Activated naive CD8-positive, alpha-beta T cell treated with anti-CD3 and anti-CD28 coated beads, Interleukin-2, amount 50 U/mL, for 16 hours (primary cell): ENCODE measurements around the gene PARD3B.

ENCODE experiments used
- DNase-seq: peaks from one replicate; pipeline ENCODE4 v3.0.0-alpha.2; 2020; ENCODE audit warnings: low read depth, low spot score

Gene PARD3B

DNA sequence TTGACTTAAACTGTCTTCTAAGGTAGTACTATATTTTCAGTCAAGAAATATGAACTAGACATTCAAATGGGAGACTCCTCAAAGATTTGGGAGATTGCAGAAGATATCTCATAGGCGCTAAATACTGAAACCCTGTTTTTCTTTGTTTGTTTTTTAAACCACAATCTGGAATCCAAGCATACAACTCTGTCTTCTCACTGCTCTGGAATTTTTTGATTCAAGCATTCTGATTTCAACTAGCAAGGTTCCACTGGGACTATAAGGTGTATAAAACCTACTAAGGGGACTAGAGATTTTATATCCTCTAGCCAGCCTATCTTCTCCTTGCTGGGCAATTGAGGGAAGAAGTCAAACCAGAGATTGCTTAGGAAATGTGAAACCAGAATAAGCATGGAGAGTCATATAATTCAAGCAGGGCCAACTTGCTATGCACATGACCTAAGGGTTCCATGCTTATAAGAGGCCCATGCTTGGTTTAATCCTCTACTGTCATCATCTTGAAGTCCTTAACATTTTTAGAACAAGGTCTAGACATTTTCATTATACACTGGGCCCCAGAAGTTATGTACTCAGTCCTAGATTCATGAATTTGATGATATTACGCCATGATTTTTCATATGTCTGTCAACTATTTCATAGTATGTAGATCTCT lies 405.5 kb downstream of the PARD3B start:
- no peak for DNase-seq

DNA sequence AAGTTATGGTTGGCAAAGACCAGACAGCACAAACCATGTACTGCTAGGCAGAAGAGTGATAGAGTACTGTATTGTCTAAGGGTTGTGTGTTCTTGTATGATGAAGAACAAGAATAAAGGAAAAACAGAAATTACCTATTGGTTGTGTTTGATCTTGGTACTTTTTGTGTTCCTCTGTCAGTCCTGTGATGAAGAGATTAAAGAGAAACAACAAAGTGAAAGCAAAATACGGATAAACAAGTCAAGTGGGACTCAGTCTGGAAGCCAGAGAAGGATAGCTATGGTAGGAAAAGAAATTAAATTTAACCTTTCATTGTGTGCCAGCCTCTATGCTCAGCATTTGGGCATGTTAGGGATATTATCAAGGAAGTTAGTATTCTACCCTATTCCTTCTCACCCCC lies 413.1 kb downstream of the PARD3B start:
- DNase-seq = no peak

DNA sequence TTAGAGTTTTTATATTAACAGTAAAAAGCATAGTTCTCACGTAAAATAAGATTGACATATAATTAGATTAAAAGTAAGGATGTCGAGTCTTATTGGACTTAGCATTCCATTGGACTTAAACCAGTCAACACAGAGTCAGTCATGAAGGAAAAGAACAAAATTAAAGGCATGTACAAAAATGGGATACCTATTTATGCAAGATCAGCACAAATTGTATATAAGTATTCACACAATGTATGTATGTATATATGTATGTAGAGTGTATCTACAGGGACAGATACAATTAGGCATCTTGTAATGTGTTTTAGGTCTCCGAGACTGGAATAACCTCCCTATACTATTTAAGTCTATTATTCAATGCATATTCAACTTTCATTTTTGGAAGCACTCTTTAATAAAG lies 419.1 kb downstream of the PARD3B start:
- no peak for DNase-seq

DNA sequence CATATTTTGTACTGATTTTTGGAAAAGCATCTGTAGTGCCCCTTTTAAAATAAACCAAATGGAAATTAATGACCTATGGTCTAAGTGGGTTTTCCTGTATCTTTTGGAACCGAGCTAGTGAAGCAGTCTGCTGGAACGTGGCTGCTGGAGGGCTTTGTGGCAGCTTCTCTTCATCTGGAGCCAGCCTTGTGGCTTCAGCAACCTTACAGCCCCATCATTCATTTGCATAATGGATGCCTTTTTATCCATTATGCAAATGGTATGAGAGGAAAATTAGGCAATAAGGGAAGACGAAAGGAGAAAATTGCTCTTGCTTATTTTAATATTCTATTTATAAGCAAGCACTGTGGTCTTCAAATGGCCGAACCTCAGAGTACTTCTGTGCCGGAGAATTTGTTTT lies 421.0 kb downstream of the PARD3B start:
- DNase-seq = no peak

DNA sequence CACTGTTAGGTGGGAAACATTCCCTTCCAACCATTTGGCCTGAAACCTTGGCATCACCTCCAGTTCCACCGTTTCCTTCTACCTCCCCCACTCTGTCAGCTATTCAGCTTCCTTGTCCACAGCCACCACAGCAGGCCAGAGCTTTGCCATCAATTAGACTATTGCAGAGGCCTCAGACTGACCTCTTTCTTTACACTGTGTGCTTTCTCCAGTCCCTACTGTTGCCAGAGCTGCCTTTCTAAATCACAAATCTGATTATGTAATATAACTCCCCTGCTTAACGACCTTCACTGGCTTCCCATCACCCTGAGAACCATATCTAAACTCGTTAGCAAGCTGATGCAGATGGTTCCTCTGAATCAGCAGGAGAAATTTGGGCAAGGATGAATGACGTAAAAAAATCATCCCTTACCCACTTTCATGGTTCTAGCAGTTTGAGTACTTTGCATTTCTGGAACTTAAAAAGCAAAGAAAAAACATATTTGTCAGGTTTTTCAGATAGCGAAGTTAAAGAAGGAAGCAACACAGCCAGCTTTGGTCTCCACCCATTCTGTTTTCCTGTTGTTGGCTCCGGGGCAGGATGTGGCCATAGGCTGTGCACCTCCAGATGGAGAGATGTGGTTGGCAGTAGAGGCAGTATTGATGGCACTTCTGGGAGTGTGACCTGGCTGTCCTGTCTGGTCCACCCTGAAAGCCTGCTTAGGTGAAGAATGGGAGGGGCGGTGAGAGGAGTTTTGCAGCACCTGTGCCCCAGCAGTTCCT lies 422.1 kb downstream of the PARD3B start:
- DNase-seq = no peak

DNA sequence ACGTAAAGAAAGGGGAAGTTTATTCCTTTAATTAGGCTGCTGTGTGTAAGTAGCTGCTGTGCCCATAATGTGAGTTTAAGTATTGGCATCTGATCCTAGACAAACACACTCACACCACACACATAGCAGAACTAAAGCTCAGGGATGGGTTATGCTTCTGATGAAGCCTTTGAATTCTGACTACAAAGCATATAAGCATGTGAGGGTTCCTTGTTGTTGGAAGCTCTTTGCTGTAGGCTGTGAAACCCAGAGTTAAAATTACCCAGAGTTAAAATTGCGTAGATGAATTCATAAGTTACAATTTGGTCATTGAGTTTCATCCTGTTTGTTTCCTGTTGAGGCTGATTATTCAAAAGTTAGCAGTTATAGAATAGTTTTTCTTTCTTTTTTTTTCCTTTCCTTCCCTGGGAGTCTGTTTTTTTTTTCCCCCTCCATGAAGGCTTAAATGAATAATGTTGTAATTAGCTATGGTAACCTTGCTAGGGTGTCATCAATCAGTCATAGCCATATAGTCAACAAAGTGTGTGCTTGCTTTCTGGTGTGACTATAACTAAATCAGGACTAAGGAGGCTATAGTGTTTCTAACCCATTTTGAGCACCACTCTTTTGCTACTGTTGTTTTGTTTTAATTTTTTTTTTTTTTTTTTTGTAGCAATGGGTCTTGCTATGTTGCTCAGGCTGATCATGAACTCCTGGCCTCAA lies 426.1 kb downstream of the PARD3B start:
- DNase-seq = no peak

DNA sequence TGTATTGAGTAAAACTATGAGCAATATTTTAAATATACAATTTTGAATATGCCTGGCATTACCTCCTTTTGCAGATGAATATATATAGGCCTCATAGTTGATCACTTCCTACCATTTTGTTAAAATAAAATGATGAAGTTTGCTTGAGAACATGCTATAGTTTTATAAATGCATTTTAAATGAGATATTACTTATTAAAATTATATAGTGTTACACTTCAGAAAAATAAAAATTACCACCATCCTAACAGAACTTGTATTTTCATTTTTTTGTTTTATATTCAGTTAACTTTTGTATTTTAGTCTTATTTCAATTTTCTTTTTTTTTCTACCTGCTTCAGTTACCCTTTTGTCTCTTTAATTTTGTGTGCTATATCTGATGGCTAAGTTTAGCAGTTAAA lies 426.9 kb downstream of the PARD3B start:
- no peak for DNase-seq

DNA sequence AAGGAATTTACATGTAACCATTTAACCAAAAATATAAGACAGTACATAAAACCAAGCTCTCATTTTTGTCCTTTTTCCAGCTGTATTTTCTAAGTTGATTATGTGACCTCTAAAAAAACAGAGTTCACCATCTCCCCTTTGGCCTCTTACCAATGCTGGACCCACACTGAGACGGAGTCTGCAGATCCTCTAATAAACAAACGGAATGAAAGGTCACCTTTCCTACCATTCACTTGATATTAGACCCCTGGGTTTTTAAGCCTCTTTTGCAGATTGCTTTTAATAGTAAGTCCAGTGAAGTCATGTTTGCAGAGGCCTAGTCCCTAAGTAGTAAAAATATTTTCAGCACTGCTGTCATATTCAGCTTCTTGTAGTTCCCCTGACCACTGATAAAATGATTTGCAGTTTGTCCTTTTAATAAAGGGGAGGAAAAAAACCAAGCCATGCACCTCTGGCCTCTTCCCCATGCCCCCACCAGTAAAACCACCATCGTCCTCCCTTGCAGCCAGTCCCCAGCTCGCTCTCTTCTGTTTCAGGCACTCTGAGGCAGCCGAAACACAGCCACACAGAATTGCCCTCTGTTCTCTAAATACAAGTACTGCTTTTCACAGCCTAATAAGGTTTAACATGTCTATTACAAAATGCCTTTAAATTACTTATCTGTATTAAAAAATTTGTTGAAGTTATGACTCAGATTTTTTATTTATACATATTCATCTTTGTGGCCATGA lies 427.5 kb downstream of the PARD3B start:
- no peak for DNase-seq

DNA sequence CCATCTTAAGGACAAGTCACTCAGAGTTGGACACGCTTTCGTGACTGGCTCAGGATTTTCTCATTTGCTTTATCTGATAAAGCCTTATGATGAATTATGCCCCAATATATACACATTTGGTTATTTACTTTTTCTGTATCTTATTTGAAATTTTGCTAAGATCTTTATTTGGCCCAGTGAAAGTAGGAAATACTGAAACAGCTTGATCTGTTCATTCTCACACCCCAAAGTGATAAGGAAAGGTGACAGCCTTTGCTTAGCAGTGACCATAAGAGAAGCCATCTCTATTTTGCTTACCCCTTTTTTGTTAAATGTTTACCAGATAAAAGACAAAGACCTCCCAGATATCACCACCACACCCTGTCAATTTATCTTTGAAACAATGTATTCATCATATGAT lies 428.3 kb downstream of the PARD3B start:
- no peak for DNase-seq

DNA sequence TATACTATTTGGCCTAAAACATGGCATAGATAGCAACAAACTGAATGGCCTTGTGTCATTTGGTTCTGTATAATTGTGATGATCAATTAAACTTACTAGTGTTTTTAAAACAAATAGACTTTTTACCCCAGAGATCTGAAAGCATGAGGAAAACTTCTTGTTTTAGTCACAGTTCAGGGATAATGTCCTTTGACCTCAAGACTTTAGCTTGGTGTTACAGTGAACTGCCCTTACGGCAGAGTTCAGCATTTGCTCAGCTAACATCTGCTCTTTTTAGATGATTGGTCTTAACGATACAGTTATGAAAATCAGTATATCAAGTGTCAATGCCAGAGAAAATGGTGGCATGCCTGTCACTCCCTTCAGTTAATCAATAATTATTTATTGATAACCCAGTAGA lies 429.2 kb downstream of the PARD3B start:
- no peak for DNase-seq

DNA sequence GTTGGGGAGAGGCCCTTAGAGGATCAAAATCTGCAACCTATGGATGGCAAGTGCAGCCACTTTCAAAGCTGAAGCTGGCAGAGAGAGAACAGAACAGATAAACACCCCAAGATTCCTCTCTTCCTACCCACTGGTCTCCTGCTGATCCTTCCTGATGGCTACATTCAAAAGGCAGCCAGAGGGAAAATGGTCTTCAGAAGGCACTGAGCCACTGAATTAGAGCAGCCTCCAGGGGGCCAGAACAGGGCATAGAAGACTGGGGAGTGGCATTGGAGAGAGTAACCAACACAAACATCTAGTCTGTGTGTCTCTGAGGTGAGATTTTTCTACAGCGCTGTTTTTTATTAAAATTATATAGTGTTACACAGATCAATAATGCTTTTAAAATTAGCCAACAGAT lies 432.6 kb downstream of the PARD3B start:
- DNase-seq = no peak

DNA sequence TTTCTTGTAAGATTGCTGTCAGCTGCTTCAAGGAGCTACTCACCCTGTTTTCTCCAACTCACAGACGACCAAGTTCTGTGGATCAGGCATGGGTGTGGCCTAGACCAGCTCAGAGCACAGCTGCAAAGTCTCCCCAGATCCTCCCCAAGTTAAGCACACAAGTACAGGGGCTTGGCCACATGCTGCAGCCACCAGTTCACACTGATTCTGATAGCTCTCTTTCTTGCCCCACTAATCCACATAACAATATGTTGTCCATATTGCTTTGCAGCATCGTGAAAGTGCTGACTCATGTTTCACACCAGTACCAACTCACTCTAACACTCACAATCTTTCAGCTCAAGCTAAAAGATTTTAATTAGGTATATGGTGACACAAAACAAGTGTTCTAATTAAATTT lies 437.0 kb downstream of the PARD3B start:
- no peak for DNase-seq

DNA sequence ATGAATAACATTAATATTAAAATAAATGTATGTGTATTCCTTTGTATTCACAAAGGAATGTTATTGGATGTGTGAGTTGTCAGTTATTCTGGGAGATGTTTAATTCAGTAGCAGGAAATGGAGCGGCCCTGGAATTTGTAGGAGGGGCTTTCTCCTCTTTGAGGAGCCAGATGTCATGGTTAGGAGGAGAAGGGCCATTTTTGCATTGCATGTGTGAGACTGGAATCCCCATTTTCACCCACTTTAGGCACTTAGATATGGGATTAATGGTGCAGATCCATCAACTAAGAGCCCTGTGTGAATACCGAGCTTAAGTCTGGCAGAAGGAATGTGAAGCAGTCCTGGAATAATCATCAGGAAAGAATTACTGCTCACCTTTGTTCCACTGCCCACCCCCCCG lies 439.2 kb downstream of the PARD3B start:
- no peak for DNase-seq

DNA sequence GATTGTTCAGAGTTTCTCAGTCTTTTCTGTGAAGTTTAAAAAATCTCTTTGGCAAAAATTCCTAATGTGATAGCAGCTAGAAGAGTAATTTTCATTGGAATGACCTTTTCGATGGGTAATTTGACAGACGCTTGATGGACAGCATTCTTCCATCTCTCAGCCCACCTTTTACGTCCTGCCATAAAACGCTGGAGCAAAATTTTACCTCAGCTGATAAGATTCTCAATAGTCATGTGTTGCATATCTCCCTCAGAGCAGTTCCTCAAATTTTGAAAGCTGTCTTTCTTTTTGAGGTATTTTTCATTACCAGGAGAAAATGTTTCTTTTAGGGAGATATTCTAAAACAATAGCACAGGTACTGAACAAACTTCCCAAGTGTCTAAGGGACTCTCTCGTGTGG lies 441.4 kb downstream of the PARD3B start:
- DNase-seq = no peak

DNA sequence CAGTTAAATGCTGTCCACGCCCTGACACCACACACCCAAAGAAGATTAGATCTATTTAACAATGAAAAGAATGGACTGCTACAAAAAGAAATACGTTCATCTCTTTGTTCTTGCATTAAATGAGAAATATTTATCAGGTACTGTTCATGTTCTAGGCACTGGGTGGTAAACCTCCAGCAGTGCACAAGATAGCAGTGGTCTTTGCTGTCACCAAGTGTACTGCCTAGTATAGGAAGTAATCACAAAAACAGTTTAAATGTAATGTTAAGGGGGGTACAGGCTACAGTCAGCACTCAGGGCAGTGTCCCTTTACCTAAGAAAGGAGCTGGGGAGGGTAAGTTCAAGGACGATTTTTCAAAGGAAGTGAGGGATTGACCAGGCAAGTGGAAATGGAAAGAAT lies 443.6 kb downstream of the PARD3B start:
- no peak for DNase-seq

DNA sequence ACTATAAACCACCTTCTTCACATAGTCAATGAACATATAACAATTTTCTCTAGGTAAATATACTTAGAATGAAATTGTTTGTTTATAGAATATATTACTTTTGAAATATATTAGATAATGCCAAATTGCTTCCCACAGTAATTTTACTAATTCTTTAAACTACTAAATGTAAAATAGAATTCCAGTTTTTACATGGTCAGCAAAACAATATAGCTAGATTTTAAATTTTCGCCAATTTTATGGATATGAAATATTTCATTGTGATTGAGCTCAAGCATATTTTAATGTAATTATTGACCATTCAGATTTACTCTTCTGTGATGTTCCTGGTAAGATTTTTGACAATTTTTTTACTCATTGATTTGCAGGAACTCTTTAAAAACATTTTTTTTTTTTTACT lies 444.6 kb downstream of the PARD3B start:
- no peak for DNase-seq

DNA sequence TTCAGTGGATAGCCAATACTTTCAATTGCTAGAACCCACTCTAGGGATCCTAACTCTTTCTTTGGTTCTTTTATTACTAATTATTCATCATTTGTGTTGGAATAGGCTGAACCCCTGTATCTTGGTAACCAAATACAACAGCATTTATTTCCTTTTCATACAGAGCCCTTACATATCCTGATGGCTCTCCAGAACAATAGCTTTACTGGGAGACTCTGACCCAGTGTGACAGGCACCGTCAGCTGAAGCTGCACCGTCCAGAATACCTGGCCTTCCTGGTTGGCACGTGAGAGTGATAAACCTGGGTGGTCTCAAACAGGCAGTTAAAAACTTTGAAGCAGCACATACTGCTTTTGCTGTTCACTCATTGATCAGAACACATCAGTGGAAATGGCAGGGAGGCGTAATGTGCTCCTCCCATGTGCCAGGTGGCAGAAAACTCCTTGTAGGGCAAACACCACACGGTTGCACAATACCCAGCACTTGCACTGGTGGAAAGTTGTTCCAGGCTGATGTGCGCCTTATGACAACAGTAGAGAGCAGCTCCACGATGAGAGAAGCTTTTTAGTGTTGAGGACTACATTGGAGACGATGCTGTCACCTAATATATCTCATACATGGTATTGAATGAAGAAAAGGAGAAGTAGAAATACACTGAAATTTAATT lies 456.2 kb downstream of the PARD3B start:
- DNase-seq = no peak

DNA sequence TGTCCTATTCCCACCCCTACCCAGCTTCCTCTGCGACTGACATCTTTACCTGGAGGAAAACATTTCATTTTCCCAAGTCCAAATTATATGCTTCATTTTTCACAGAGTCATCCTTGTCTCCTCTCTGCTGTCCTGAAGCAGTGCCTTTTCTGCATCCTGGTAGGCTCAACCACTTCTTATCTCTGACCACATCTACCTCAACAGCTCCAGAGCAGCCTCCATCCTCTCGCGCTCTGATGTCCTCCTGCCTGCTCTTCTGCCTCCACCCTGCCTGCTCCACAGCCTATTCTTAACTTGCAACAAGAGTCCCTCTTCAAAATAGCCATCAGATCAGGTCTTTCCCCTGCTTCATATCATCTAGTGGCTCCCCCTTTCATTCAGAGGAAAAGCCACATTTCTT lies 457.1 kb downstream of the PARD3B start:
- DNase-seq = no peak

DNA sequence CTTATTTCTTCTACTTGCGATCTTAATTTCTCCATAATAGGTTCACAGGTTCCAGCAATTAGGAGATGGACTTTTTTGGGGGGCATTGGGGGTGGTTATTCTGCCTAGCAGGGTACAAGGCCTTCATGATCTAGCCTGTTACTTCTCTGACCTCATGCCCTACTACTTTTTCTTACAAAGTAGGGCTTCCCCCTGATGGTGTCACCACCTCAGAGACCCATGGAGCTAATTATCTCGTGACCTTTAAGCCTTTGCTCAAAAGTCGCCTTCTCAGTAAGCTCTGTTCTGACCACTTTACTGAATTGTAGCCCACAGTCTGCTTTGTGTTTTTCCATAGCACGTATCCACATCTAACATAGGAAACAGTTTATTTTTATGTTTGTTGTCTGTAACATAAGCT lies 458.0 kb downstream of the PARD3B start:
- DNase-seq = no peak

DNA sequence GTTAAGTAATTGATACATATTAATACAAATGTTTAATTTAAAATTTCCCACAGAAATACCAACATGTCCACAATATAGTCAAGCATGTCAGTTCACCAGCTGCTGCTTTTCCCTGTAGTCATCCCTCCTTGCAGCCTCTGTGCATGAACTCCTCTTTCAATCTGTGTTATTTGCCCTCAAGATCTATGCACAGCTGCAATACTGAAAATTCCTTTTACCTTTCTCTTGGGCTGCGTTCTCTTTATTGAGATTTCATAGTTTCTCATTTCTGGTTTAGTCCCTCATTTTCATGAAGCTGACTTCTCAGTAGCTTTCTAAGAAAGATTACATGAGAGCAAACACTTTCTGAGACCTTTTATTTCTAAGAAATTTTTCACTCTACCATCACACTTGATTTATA lies 464.9 kb downstream of the PARD3B start:
- DNase-seq = no peak

DNA sequence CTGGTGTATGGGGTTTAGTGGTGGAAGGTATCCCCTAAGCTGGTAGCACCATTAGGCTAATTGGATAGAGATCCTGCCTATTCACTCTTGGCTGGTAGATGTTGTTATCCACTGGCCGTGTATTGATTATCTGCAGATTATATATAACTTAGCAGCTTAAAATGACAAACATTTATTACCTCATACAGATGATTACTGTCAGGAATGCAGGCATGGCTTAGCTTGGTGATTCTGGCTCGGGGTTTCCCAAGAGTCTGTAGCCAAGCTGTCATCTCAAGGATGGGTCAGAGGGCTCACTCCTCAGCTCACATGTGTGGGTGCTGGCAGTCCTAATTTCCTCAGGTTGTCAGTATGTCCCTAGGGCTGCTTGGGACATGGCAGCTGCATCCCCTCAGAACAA lies 465.8 kb downstream of the PARD3B start:
- no peak for DNase-seq

DNA sequence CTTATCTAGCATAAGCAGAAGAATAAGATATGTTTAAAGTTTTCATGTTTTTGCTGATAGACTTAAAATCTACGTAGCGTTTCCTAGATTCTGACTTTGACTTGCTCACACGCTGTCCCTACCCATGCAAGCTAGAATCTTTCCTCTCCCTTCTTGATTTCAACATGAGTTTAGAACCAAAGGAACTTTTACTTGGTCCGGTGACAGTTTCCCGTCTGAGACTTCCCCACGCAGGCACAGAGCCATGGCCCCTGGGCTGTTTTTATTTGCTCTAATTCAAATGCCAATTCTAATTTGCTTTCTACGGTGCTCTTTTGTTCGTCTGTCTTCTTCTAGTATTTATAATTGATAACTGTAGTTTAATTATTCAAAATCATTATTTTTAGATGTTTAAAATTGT lies 467.7 kb downstream of the PARD3B start:
- no peak for DNase-seq
